HG02588 (cell line): ENCODE results near the gene DAPL1.

ENCODE experiments used
- ATAC-seq: cut with Tn5 transposase; IDR thresholded peaks from one replicate; pipeline ENCODE4 v1.9.1; 2021; ENCODE audit warnings: mild to moderate bottlenecking, moderate library complexity; ENCODE audit not compliant: unreplicated experiment

Gene DAPL1

DNA sequence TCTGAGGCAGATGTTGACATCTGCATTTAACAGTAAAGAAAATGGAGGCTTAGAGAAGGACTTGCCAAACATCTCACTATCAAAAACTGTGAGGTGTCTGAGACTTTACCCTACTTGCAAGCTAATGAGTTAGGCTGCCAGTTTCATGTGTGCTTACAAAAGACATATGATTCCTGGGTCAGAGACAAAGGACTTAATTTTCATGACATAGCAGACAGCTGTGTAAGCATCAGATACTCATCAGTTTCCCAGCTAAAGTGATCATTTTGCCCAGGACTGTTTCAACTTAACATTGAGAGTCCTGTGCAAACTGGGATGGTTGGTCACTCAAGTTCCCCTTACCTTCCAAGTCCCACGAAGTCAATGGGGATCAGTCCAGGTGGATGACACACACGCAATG lies 18.9 kb upstream of the DAPL1 start:
- ATAC-seq = no peak

DNA sequence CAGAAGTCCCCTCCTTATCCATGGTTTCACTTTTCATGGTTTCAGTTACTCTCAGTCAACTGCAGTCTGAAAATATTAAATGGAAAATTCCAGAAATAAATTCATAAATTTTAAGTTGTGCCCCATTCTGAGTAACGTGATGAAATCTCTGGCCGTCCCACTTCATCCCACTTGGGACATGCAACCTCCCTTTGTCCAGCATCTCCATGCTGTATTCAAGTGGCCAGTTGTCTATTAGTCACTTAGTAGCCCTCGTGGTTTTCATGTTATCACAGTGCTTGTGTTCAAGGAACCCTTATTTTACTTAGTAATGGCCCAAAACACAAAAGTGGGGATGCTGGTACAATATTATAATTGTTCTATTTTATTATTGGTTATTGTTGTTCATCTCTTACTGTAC lies 18.0 kb upstream of the DAPL1 start:
- ATAC-seq = no peak

DNA sequence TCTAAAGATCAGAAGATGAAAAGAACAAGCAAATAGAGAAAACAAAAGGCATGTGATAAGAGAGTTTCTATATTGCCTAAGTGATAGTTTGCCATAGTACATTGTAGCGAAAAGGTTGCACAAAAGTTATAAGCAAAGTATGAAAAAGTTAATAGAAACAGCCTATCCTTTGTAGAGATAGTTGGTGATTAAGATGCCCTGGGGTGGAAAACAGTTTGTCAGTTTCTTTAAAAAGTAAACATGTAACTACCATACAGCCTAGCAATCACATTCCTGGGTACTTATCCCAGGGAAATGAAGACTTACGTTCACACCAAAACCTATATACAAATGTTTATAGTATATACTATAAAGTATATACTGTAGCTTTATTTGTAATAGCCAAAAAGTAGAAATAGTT lies 16.9 kb upstream of the DAPL1 start:
- no peak for ATAC-seq

DNA sequence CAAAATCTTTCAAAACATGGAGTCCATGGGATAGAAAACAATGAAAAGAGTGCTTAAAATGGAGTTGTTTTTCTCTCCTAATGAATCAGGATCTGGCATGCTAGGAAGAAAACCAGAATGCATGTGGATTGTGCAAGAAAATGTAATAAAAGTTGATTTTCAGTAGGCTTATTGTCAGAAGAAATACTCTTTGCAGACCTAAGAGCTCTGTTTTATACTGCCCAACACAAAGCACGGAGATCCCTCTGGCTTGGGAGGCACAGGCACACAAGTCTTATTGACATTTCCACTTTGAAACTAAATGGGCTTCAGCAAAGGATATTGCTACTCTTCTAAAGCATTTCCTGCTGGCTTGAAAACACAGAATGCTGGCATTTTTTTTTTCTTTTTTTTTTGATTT lies 15.5 kb upstream of the DAPL1 start:
- ATAC-seq = no peak

DNA sequence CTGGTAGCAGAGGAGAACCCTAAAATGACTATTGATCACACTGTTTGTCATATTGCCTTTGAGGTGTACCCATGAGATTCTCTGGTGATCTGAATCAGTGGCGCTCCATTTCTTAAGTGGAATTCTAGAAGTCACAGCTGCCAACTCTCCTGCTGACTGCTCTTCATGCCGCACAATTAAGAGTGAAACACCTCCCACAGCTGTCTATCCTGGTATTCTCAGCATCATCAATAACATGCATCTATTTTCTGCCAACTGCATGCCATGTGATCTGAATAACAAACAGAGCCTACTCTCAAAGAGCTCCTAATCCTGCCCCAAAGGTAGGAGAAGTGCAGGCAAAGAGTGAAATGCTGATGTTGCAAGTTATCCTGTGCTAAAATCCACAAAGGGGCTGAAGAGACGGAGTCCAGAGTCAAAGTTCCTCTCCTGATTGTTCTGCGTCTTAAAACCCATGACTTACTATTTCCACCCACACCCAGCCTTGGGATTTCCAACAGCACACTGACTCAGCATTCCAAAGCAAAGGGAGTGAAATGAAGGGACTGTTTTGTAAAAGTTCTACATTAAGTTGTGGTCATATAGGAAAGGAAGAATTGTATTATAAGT lies 13.7 kb upstream of the DAPL1 start:
- no peak for ATAC-seq

DNA sequence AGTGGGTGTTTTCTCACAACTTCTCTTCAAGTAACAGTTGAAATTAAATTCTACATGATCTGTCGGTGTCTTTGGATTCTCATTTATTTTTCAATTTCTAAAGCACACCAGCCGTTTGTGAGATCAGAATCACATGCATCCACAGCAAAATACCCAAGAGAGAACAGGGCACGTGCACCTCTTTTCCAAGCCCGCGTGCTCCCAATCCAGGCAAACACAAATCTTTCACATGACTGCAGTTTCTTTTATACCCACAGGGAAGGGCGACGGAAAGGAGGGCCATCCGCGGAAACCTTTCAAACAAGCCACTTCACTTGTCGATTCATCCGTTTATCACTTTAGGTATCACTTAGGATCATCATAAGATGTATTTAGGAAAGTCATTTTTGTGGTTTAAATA lies 13.0 kb upstream of the DAPL1 start:
- no peak for ATAC-seq

DNA sequence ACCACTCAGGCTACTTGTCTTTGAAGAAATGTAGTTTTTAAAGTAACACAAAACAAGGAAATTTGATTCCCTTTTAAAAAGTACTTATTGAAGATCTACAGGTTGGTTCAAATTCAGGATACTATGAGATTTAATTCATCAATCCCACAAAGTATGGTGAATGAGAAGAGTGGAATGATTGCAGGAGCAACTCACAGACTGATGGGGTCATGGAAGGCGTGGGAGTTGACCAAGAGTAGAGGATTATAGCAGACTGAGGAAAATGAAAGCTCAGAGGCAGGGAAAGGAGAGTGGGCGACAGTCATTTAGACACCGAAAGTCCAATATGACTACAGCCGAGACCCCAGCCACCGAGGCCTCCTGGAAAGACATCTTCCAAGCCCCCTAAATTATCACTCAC lies 12.5 kb upstream of the DAPL1 start:
- no peak for ATAC-seq

DNA sequence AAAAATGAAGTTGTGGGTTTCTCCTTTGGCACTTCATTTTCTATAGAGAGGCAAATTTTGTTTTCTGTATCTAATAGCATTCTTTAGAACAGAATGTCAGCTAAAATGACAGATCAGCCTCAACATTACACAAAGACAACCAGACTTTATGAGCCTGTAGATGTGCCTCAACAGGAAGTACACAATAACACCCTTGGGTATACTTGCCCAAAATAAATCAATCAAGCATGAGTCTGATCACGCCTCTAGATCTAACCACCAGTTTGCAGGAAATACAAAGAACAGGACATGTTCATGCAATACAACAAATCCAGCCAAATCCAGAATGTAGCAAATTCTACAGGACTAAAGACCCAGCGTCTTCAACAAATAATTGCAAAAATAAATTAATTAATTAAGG lies 11.2 kb upstream of the DAPL1 start:
- no peak for ATAC-seq

DNA sequence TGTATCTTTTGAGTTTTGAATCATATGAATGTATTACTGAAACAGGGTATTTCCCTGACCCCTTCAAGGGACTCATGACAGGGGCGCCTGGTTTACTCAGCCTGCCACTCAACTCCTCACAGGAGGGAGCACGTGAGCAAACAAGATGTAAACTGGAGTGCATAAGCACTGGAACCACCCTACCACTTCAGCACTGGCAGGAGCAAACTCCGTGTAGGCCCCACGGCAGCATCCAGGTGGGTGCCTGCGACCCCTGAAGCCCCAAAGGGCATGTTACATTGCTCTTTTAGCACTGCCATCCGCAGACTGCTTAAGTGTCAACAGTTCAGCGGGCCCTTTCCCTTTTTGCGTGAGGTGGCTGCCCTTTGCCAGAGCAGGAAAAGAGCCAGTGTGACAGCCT lies 8.2 kb upstream of the DAPL1 start:
- no peak for ATAC-seq

DNA sequence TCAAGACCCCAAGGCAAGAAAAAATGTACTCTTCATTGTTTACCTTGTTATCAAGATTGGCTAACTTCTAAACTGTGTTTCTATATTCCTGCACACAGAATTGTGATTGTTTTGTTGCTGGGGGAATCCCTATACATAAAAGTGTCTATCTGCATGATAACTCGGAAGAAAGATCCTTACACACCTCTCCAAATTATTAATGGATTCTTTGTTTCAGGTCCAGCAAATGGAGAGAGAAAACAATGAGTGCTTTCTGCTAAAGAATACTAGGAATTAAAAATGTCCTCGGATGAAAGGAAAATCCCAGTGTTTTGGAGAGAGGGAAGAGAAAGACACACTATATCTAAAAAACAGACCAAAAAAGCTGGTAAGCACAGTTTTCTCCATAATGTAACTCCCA lies 6.2 kb upstream of the DAPL1 start:
- no peak for ATAC-seq

DNA sequence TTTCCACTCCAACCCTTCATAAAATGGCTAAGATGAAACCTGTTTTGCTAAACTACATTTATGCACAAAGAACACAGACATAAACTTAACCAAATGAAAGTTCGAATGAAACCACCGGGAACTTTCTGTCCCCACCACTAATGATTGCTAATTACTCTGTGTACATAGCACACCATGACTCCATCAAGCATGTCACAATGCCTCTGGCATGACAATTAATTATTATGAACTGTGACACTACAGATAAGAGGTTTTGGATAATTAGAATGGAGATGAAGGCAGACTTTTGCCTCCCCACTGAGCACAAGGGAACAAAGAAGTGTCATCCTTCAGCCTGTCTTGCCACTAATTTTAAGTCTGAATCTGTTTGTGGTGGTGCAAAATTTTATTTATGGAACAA lies 1.5 kb downstream of the DAPL1 start:
- ATAC-seq = no peak

DNA sequence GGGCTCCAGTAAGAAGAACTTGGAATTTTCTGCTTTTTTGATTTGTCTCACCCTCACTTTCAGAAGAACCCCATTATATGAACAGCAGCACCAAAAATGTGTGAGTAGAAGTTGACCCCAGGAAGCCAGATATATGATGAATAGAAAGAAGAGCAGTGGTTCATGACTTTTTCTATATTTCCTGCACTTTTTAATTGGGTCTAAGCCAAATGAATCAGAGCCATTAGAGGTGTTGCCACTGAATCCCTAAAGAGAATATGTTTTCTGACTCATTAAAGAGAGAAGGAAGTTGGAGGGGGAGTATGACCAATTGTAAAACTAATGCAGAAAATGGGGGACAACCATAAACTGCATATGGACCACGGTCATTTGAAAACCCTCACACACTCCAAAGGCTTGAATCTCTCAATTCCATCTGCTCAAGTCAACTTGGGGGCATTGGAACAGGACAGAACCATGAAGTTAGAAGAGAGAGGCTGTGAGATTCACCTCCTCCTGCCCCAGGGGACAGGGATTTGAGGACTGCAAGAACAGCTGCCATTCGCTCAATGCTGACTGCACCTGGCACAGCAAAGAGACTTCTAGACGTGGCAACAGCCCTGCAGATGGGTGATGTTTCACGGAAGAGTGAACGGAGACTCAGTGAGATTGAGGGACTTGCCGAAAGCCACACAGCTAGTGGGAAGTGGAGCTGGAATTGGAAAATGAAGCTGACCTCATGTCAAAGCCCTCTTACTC lies 3.0 kb downstream of the DAPL1 start:
- no peak for ATAC-seq

DNA sequence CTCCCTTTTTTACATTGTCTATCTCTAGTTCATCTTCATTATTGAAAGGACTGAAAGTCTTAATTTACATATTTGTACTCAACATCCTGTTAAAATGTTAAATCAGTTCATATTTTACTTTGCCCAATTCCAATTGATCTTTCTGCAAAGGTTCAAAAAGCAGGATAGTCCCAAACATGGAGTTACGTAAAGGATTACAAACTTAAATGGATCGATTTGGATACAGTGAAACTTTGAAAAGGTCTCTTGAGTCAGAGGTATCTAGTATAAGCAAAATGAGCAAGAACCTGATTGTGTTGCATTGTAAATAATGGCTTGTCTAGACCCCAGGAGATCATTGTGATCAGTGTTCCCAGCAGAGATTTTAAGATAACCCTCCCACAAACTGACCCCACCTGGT lies 4.1 kb downstream of the DAPL1 start:
- ATAC-seq = no peak

DNA sequence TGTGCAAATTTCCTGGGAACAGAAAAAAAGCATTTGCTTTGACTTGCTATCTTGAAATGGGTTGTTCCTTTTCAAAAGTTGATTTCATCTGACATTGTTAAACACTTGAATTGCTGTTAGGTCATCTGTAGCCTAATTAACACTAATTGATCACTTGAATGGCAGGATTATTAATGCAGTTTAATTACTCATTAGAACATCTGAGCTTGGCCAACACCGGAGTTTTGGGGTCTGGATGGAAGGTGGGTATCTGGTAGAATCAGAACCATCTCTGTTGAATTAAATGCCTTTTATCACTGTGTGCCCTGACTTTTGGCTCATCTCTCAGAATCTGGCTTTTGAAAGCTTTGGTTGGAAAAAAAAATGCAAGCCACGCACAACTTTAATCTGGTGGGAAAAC lies 8.4 kb downstream of the DAPL1 start:
- no peak for ATAC-seq

DNA sequence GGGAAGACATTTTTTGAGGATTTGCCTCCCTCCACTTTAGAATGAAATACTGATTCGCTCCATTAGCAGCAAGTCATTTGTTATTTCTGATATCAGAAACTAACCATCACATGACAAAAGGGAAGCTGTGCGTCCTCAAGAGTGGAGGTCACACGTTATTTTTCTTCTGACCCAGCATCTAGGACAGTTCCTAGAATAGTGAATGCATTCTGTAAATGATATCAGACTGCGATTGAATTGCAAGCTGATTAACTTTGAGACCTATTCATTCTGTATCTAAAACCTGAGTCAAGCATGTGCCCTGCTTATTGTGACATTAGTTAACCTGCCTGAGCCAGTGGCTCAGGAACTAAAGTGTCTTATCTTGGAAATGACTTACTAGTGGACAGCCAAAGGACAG lies 10.1 kb downstream of the DAPL1 start:
- ATAC-seq = no peak

DNA sequence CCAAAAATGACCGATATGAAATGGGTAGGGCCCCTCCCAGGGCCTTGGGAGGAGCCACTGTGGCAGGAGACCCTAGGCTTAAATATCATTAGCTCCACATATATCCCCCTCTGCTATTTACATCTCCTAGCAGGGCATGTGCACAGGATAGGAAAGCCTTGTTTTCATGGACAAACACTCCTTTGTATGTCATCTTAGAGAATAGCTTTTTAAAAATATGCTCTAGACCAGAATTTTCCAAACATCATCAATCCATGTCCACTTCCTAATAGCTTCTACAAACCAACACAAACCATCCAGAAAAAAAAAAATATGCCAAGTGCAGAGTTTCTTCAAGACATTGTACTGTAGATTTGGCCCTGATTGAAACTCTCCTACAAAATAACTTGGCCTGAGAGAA lies 10.8 kb downstream of the DAPL1 start:
- ATAC-seq = no peak

DNA sequence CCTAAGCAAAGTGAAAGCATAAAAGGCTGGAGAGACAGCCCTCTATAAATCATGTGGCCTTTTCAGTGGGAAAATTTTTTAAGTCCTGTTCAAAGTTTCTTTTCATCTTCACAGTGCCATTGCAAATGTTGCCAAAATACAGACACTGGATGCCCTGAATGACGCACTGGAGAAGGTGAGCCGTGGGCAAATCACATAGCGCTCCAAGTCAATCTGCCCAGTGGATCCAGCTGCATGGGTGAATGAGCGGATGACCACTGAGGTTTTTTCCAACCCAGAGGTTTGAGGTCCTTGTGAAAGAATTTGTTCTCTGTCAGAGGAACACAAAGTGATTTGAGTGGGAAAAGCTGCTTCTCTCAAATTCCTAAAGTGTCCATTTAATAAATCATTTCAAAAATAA lies 11.8 kb downstream of the DAPL1 start:
- no peak for ATAC-seq

DNA sequence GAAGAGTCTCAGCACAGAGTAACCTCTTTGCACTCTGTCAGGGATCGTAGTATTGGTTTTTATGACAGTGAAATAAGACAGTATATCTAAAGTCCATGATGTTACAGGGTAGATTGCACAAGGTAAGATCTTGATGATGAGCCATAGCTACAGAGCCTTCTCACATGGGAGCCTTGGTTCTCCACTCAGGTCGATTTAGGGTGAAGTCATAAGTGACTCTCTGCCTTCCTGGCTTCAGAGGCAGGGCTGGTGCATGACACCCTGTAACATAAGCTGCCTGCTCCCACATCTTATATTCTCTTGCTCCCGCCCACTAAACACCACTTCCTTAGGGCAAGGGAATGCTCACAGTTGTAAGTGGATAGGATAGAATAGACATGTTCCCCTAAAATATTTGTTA lies 13.3 kb downstream of the DAPL1 start:
- ATAC-seq = no peak

DNA sequence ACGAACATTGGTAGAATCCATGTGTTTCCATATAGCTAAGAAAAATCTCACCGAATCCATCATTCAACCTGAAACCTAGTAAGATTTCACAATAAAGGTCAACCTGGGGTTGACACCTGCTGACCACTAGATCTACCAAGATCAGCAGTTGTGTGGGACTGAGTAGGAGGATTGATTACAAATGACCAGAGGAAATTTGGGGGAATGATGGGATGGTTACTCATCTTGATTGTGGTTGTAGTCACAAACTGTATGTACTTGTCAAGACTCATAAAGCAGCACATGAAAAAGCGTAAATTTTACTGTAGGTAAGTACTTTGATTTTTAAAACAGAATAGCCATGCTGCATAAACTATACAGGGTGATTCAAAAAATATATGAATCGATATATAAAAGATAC lies 14.7 kb downstream of the DAPL1 start:
- ATAC-seq = no peak

DNA sequence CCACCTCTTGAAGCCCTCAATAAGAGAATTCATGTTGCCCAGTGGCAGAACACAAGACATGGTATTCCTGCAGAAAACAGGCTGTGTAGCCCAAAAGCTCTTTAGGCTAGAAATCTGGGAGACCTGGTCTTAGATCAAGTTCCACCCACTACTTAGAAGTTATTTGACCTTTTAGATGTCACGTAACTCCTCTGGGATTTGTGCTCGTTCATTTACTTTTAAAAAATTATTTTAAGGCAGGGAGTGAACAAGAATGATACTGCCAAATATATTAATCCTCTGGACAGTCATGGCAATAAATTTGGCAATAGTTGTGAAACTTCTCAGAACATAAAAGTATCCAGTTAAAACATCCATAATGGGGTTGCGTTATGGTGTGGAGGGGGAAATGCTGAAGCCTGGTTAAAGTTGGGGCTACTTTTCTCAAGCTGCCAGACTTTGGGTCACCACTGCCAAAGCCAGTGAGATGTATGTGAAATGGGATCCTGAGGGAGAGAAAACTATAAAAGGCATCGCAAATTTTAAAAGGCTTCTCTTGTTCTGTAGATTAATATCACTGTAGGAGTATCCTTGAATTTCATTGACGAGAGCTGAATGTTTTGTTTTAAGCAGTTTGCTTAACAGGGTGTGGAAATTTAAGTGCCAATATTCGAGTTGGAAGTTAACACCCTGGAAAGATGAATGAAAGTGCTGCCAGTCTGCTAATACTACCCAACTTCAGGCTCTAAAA lies 15.8 kb downstream of the DAPL1 start:
- no peak for ATAC-seq

DNA sequence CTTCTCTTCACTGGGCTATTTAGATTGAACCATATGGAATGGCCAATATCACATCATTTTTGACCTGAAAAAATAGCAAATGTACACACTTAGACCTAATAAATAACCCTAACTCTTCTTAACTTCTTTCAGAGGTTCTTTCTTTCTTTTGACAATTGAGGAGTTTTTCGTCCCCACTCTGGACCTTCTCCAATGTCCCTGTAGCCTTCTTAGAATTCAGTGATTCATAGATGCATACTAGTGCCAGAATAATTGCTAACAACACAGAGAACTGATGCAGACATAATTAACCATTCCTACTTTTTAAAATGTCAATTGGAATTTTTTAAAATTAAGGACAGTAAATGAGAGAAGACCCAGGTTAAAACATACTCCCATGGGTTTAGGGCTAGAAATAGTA lies 20.0 kb downstream of the DAPL1 start:
- no peak for ATAC-seq

DNA sequence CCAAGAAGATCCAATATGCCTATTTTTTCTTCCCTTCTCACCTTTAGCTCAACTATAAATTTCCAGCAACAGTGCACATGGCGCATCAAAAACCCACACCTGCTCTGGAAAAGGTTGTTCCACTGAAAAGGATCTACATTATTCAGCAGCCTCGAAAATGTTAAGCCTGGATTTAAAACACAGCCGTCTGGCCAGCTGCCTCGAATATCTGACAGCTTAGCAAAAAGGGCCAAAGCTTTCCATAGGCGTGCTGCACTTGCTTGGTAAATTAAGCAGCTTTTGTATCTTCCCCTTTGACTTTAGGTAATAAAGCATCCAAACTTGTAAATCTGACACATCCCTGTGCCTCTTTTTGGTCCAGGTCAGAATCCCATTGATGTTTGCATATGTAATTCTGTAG lies 20.5 kb downstream of the DAPL1 start:
- no peak for ATAC-seq
